ENCODE measurements around the gene MYNN. TPM values are rescaled to one million over a fixed set of nuclear protein-coding genes. Genes with fewer than 3 reads are reported as not detected.

The MYNN gene
- total RNA-seq, 4 donors from 2014 or later = 12.0 to 20.2 (median 14.7) TPM

- Histone ChIP-seq H3K27me3 (peaks cover 0 to 13% (median 9%) of the 10 kb centered on the region in 3 donors), H3K27ac (no peak overlapping the region), H3K9me3 (no peaks in the 10 kb centered on the region), H3K4me1 (no peaks in the 10 kb centered on the region), H3K36me3 (no peaks in the 10 kb centered on the region), H3K4me3 (no peak overlapping the region)
- ATAC-seq (no peak), DNase-seq (no peak)
- intact Hi-C loops (cut with DNase I; ENCODE audit: low total_unique reads) (no loop called here), in situ Hi-C loops (cut with MboI; ENCODE audit: low sequenced_read_pairs in 4 of 4) (loop anchor here in 1 of 4 donors (25.0 kb wide), 1 partner anchor 608 kb away; the partner anchor contains the start of gene SKIL)
- TF ChIP-seq POLR2A (IDR thresholded peaks at IDR 0.05) (no peak), CTCF (IDR thresholded peaks at IDR 0.05 in 4 of 5, conservative IDR thresholded peaks at IDR 0.05 in 1 of 5) (no peak)
These were observed 18.5 kb upstream of the MYNN start for GRCh38 chr3:169754711-169755110.

GRCh38 chr3:169755488-169755887 is 17.7 kb upstream of the MYNN start:
- in situ Hi-C loops (cut with MboI; ENCODE audit: low sequenced_read_pairs in 4 of 4) = loop anchor here in 1 of 4 donors (25.0 kb wide), 1 partner anchor 607 kb away; the partner anchor contains the start of gene SKIL
- no peak overlapping the region for H3K27ac ChIP-seq
- H3K27me3 ChIP-seq = peaks cover 0 to 11% (median 9%) of the 10 kb centered on the region in 3 donors
- TF ChIP-seq POLR2A (IDR thresholded peaks at IDR 0.05) (no peak), CTCF (IDR thresholded peaks at IDR 0.05 in 4 of 5, conservative IDR thresholded peaks at IDR 0.05 in 1 of 5) (no peak)
- H3K4me3 ChIP-seq = no peak overlapping the region
- no peaks in the 10 kb centered on the region for H3K4me1 ChIP-seq
- no peaks in the 10 kb centered on the region for H3K36me3 ChIP-seq
- no peaks in the 10 kb centered on the region for H3K9me3 ChIP-seq
- DNase-seq (no peak), ATAC-seq (no peak)
- intact Hi-C loops (cut with DNase I; ENCODE audit: low total_unique reads) = no loop called here

GRCh38 chr3:169758359-169758994 is 14.7 kb upstream of the MYNN start:
- ATAC-seq (no peak), DNase-seq (no peak)
- no peak overlapping the region for H3K4me3 ChIP-seq
- no peaks in the 10 kb centered on the region for H3K9me3 ChIP-seq
- no peaks in the 10 kb centered on the region for H3K4me1 ChIP-seq
- in situ Hi-C loops (cut with MboI; ENCODE audit: low sequenced_read_pairs in 4 of 4) = loop anchor here in 1 of 4 donors (25.0 kb wide), 1 partner anchor 604 kb away; the partner anchor contains the start of gene SKIL
- no peaks in the 10 kb centered on the region for H3K36me3 ChIP-seq
- no peak overlapping the region for H3K27ac ChIP-seq
- H3K27me3 ChIP-seq = peaks cover 0 to 6% (median 4%) of the 10 kb centered on the region in 3 donors
- intact Hi-C loops (cut with DNase I; ENCODE audit: low total_unique reads) = no loop called here
- TF ChIP-seq CTCF (IDR thresholded peaks at IDR 0.05 in 4 of 5, conservative IDR thresholded peaks at IDR 0.05 in 1 of 5) = no peak
- TF ChIP-seq POLR2A (IDR thresholded peaks at IDR 0.05) = no peak

GRCh38 chr3:169759256-169759655 is 13.9 kb upstream of the MYNN start:
- Histone ChIP-seq H3K27me3 (peaks cover 0 to 6% (median 4%) of the 10 kb centered on the region in 3 donors), H3K36me3 (no peaks in the 10 kb centered on the region), H3K4me1 (peaks cover 0 to 6% of the 10 kb centered on the region in 2 donors), H3K4me3 (no peak overlapping the region), H3K9me3 (no peaks in the 10 kb centered on the region), H3K27ac (no peak overlapping the region)
- no peak for TF ChIP-seq POLR2A (IDR thresholded peaks at IDR 0.05)
- in situ Hi-C loops (cut with MboI; ENCODE audit: low sequenced_read_pairs in 4 of 4) (loop anchor here in 1 of 4 donors (25.0 kb wide), 1 partner anchor 603 kb away; the partner anchor contains the start of gene SKIL), intact Hi-C loops (cut with DNase I; ENCODE audit: low total_unique reads) (no loop called here)
- DNase-seq (no peak), ATAC-seq (no peak)

GRCh38 chr3:169760479-169760878 is 12.7 kb upstream of the MYNN start:
- Histone ChIP-seq H3K4me1 (peaks cover 0 to 11% of the 10 kb centered on the region in 2 donors), H3K27me3 (peaks cover 0 to 6% (median 0%) of the 10 kb centered on the region in 3 donors), H3K9me3 (no peaks in the 10 kb centered on the region), H3K36me3 (no peaks in the 10 kb centered on the region), H3K4me3 (no peak overlapping the region), H3K27ac (no peak overlapping the region)
- TF ChIP-seq POLR2A (IDR thresholded peaks at IDR 0.05) (no peak), CTCF (IDR thresholded peaks at IDR 0.05 in 4 of 5, conservative IDR thresholded peaks at IDR 0.05 in 1 of 5) (no peak)
- DNase-seq (no peak), ATAC-seq (no peak)
- in situ Hi-C loops (cut with MboI; ENCODE audit: low sequenced_read_pairs in 4 of 4) = loop anchor here in 1 of 4 donors (25.0 kb wide), 1 partner anchor 602 kb away; the partner anchor contains the start of gene SKIL
- intact Hi-C loops (cut with DNase I; ENCODE audit: low total_unique reads) = loop anchor here (10.0 kb wide), 1 partner anchor 616 kb away; no protein-coding TSS in a partner anchor
